Ramos (cell line): Measurements from ENCODE around the gene OR52N5.

Experiments
- in situ Hi-C: fragments of 300-500 bp; cut with MboI; formaldehyde crosslinking; loops from one replicate; pipeline ENCODE4 v1.14.3; 2022; ENCODE audit warnings: low sequenced_read_pairs; ENCODE audit not compliant: unreplicated experiment

Gene OR52N5

GRCh38 chr11:5727691-5728090, 55.5 kb downstream of the OR52N5 start:
- in situ Hi-C loops, result no loop called here

GRCh38 chr11:5726351-5726750, 56.8 kb downstream of the OR52N5 start:
- in situ Hi-C loops, result no loop called here
